Measurements from ENCODE around the gene TEKT4.
A peak's percentile ranks its signal among the peaks of the same experiment; 100 is the strongest.
"Not testable (repeated sequence)": the region's sequence is repeated elsewhere in the genome, so short reads cannot be mapped to it uniquely, and the experiment has no call there.

TEKT4 gene

DNA sequence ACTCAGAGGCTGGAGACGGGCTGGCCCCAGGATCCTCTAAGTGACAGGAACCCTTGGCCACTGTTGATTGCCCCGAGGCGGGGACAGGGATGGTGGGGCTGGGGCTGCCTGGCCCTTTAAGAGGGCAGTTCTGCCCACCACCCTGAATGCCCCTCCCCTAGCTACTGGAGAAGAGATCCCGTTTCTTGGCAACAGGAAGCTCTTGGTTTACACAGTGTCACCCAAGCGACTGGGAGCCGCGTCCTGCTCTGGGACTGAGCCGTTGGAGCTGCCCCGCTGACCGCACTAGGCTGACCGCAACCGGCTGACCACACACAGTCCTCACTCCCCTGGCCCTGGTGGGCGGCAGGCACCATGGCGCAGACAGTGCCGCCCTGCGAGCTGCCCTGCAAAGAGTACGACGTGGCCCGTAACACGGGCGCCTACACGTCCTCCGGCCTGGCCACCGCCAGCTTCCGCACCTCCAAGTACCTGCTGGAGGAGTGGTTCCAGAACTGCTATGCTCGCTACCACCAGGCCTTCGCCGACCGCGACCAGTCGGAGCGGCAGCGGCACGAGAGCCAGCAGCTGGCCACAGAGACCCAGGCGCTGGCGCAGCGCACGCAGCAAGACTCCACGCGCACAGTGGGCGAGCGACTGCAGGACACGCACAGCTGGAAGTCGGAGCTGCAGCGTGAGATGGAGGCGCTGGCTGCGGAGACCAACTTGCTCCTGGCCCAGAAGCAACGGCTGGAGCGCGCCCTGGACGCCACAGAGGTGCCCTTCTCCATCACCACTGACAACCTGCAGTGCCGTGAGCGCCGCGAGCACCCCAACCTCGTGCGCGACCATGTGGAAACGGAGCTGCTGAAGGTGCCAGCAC, at the start of gene TEKT4:
Gene TEKT4, plus strand, starts transcription at position 205 of the 862 bp plus-strand sequence. Its CDS starts 150 bp downstream, at position 355.
- DNase-seq (ENCODE audit: low read depth in 2 of 2) = no peak

- not testable (repeated sequence) for DNase-seq (ENCODE audit: low read depth in 2 of 2)
Observed at GRCh38 chr2:94839224-94839623, 32.0 kb upstream of the TEKT4 start.

GRCh38 chr2:94856856-94857255, 14.4 kb upstream of the TEKT4 start:
- DNase-seq (ENCODE audit: low read depth in 2 of 2) = not testable (repeated sequence)

DNA sequence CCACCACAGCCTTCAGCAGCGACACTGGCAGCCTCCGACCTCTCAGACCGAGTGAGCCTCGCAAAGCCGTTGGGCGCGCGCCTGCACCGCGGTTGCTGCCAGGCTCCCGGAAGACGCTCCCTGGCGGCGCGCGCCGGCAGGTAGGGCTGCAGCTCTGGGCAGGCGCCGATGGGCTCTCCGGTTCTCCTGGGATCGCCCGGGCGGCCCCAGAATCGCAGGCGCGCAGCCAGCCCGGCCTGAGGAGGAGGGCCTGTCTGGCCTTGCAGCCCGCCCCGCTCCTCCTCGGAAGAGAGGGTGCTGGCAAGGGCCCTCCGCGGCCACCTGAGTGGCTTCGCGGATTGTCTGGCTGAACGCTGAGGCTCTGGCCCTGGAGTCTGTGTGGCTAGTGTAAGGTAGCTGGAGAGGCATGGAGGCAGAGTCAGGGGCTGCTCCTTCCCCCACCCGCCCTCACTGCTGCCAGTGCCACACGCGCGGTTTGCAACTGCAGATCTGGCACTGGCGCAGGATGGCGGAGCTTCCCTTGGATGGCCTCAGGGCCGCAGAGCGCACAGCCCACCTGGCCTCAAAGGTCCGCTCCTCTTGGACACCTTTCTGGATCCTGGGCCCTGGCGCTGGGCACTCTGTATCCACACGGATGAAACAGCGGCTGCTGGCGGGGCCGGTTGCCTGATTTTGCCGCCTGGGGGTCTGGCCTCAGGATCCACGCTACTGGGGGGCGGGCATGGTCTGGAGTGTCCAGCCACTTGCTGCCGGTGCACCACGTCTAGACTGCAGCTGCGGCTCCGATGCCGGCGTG, 13.7 kb upstream of the TEKT4 start:
- not testable (repeated sequence) for DNase-seq (ENCODE audit: low read depth in 2 of 2)

DNA sequence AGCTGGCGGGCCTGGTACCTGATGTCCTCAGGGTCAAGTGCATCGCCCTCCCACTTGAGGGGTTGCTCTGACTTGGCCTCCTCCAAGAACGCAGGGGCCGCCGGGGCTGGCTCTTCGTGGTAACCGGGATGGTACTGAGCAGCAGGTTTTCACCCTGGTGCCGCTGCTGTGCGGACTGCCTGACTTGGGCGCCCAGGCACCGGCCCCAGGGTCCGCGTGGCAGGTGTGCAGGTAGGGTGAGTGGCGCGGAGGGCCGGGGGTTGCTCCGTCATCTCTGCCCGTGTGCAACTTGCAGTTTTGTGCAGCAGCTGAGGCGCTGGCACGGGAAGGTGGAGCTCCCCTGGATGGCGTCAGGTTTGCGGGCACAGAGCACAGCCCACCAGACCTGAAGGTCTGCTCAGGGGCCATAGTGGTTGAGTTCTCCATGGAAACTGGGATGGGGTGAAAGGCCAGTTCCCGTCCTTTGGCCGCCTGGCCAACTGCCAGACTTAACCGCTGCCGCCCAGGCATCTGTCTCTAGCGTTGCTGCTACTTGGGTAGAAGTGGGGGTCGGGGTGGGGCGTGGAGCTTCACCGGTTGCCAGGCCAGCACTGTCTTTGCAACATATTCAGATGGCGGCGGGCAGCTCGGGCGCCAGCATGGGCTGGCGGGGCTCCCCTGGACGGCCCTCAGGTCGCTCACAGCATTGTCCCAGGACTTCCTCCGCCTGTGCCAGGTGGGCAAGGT, 12.9 kb upstream of the TEKT4 start:
- DNase-seq (ENCODE audit: low read depth in 2 of 2) = not testable (repeated sequence)

DNA sequence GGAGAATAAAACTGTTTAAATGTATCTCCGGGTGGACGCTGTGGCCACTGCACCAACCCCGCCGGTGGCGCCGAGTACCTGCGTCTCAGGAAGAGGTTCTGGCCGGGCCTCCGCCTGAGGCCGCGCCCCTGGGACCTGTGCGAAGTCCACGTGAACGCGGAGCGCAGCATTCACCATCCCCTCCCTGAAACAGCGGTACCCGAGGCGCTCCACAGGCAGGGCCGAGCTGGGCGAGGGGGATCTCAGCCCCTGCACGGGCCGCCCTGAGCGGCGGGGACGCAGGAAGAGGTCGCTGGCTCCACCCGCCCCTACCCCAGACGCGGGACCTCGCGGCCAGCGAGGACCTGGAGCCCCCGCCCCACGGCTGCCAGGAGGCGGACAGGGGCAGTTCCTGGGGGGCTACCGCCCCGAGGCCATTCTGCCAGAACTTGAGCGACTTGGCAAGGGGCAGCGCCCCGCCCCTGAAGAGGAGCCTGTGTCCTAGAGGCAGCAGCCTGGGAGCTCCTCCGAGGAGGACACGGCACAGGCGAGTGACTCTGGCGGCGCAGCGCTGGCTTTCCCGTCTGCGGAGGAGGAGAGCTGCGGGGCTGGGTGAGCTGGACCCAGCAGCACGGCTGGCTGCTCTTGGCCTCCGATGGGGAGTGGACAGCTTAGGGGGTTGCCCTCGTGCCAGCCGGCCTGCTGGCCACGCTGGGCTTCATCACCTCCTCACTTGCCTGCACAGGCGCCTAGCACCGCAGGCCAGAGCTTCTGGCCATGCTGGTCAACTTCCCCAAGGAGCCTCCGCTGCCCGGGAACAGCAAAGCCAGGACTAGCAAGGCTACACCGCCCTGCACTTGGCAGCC, 9.7 kb upstream of the TEKT4 start:
- DNase-seq (ENCODE audit: low read depth in 2 of 2) = no peak

DNA sequence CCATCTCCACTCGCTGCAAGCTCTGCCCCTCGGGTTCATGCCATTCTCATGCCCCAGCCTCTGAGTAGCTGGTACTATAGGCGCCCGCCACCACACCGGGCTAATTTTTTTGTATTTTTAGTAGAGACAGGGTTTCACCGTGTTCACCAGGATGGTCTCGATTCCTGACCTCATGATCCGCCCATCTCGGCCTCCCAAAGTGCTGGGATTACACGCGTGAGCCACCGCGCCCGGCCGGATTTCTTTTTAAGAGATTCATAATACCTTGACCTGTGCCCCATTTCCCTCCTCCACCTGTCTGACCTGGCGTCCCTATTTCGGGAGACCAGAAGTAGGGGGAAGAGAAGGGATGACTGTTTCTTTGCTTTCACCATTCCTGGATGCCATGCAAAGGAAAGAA, 8.3 kb upstream of the TEKT4 start:
- not testable (repeated sequence) for DNase-seq (ENCODE audit: low read depth in 2 of 2)

DNA sequence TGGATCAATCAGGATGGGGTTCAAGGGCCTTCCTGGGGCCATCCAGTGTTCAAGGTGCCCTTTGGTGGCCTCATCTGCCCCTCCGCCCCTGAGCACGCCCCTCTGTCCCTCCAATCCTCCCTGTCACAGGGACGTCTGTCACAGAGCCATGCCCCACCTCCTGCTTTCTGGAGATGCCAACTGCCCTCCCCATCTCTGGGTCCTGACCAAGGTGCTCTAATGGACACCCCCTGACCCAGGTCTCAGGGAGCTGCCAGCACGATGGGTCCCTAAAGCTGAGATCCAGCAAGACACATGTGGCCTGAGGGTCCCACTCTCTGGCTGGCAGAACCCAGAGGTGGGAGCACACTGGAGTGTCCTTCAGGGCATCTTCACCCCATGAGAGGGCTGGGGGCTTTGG, 2.1 kb upstream of the TEKT4 start:
- no peak for DNase-seq (ENCODE audit: low read depth in 2 of 2)

DNA sequence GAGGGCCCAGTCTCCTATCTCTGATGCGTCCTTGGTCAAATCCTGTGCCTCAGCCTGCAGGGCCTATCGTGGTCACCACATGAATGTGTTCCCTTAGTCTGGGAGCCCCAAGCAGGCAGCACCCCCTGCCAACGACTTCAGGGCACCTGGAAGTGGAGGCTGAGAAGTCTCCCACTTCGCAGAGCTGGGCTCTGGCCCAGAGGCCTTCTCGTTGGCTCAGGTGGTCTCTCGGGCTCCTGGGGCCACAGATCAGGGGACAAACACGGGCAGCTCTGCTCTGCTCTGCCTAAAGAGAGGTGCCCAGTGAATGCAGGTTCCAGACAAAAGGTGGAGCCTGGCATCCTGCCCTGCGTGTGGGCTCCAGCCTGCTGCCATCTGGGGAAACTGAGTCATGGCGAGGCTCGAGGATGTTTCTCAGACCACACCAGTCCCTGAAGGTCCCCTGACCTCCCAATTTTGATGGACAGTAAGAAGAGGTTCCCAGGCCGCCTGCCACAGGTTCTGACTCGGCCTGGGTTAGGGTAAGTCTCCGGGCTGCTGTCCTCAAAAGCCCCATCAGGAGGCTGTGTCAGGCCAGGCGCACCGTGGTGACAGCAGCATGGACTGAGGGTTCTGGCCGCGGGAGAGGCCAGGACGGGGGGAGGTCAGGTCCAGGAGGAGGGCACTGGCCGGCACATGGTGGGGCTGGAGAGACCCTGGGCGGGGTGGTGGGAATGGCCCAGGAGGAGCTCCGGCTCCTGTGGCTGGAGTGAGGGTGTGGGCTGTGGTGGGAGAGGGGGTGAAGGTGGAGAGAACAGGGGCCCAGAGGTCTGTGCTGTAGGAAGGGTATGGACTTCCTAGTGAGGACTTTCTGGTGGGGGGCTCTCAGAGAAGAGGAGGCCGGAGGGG, 1.4 kb upstream of the TEKT4 start:
- no peak for DNase-seq (ENCODE audit: low read depth in 2 of 2)

GRCh38 chr2:94870440-94871225, 597 bp upstream of the TEKT4 start:
- DNase-seq (ENCODE audit: low read depth in 2 of 2) = peak in 1 of 2 donors; percentile 19

DNA sequence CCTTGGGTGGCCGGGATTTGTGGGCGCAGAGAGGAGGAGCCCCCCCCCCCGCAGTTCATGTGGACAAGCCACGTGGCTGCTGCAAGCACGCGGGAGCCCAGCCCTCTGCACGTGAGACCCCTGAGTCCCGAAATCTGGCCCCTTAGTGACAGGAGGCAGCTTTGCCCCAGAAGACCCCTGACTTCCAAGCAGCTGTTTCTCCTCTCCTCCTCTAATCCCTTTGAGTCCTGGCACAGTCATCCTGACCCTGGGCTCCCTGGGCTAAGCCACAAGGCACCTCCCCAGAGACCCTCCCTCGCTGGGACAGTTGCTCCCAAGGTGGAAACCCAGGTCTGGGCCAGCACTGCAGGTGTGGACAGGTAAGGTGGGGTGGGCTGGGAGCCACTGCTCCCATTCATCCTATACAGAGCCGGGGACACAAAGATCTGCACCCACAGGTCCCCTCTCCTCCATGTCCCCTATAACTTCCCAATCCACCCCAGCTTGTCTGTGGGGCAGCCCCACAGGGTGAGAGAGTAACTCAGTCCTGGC, 923 bp downstream of the TEKT4 start:
- DNase-seq (ENCODE audit: low read depth in 2 of 2) = no peak

DNA sequence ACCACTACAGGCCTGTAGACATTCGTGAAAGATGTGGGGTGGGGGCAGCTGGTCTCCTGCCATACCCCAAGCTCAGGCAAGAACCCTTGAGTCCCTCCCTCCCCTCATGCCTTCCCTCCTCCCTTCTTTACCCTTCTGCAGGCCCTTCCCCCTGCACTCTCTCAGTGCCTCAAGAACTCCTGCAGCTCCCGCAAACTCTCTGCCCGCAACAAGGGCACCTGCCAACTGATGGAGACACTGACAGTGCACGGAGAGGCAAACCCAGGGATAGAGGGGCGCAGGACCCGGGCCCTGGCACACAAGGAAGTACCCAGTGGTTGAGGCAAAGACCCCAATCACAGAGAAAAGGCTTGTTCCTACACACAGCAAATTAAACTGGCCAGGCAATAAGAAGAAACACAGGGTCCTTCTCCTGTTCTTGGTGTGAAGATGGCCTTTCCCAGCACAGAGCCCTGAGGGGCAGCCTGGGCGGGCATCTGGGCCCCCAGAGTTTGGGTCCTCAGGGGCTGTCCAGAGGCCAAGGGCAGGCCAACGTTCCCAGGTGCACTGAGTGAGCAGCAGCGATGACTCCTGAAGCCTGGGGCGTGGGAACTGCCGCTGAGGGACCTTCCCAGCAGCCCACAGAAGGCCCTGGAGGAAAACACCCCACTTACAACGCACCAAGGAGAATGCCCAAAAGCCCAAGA, 1.6 kb downstream of the TEKT4 start:
- no peak for DNase-seq (ENCODE audit: low read depth in 2 of 2)

- no peak for DNase-seq (ENCODE audit: low read depth in 2 of 2)
Observed at GRCh38 chr2:94873362-94874276, 2.4 kb downstream of the TEKT4 start.

GRCh38 chr2:94874277-94874997, 3.2 kb downstream of the TEKT4 start:
- peak; percentile 39 to 63 for DNase-seq (ENCODE audit: low read depth in 2 of 2)

- no peak for DNase-seq (ENCODE audit: low read depth in 2 of 2)
Observed at GRCh38 chr2:94875064-94875819, 4.0 kb downstream of the TEKT4 start.
